Thyroid gland (tissue), 4 donors: ENCODE measurements around the gene MYL3. TPM values are rescaled to one million over a fixed set of nuclear protein-coding genes. Genes with fewer than 3 reads are reported as not detected.

Experiments
- DNase-seq, 2 donors: peaks; one replicate each; pipeline ENCODE4 v3.0.0-alpha.2; 2019
- H3K27ac ChIP-seq, 3 donors: fragments of 200-600 bp; sonication (generic); 1 replicate in 2 of 3; 2 replicates in 1 of 3; pipeline ENCODE4 v1.5.1; 2016 to 2019; ENCODE audit warnings: mild to moderate bottlenecking in 1 of 3, moderate library complexity in 1 of 3
- H3K27me3 ChIP-seq: fragments of 200-600 bp; sonication (generic); one replicate; pipeline ENCODE4 v1.5.1; 2019
- H3K36me3 ChIP-seq, 2 donors: fragments of 200-600 bp; sonication (generic); one replicate each; pipeline ENCODE4 v1.5.1; 2016 to 2019
- H3K4me1 ChIP-seq, 2 donors: fragments of 200-600 bp; sonication (generic); one replicate each; pipeline ENCODE4 v1.5.1; 2017 to 2019
- H3K4me3 ChIP-seq, 3 donors: fragments of 200-600 bp; sonication (generic); replicated peaks in 1 of 3; 1 replicate in 2 of 3; 2 replicates in 1 of 3; pipeline ENCODE4 v1.5.1; 2016; ENCODE audit warnings: mild to moderate bottlenecking in 1 of 3
- H3K9me3 ChIP-seq: fragments of 200-600 bp; sonication (generic); one replicate; pipeline ENCODE4 v1.5.1; 2017
- CTCF ChIP-seq, 6 experiments: fragments of 200-600 bp in 3 of 6; fragments of 450-650 bp in 3 of 6; sonication (generic) in 3 of 6; IDR thresholded peaks; one replicate each; pipeline ENCODE4 v1.5.1; 2016 to 2019; ENCODE audit warnings: antibody characterized with exemption in 6 of 6, mild to moderate bottlenecking in 2 of 6, inconsistent platforms in 1 of 6, moderate library complexity in 1 of 6
- POLR2A ChIP-seq, 2 donors: fragments of 450-650 bp; IDR thresholded peaks; one replicate each; pipeline ENCODE4 v1.6.1; 2017; ENCODE audit warnings: antibody characterized with exemption in 2 of 2, mild to moderate bottlenecking in 2 of 2, moderate library complexity in 1 of 2
- WGBS, 2 donors: methylation state at CpG; one replicate each; pipeline ENCODE4 v1.1.5; 2017; 5-methylcytosine and 5-hydroxymethylcytosine counted together
- intact Hi-C: fragments of 100-400 bp; cut with DNase I; formaldehyde crosslinking; loops from one replicate; pipeline ENCODE4 v1.15.1; 2023
- total RNA-seq, 4 donors: library from RNA; depleted of rRNA; stranded (reverse); fragments of >200 nt; gene quantifications; one replicate each; pipeline ENCODE4 v1.2.3, GENCODE V29; 2016

Gene MYL3
- total RNA-seq, 4 donors from 2014 or later, result 1.8 to 2.8 TPM; not detected in 2

GRCh38 chr3:46840491-46840890 lies 22.8 kb downstream of the MYL3 start:
- DNase-seq, result no peak
- TF ChIP-seq CTCF (IDR thresholded peaks at IDR 0.05) (no peak), POLR2A (IDR thresholded peaks at IDR 0.05) (no peak)
- H3K27ac ChIP-seq, result no peak overlapping the region
- peaks cover 0 to 8% of the 10 kb centered on the region in 2 donors for H3K4me1 ChIP-seq
- no peak overlapping the region for H3K4me3 ChIP-seq
- H3K9me3 ChIP-seq, result no peaks in the 10 kb centered on the region
- intact Hi-C loops, result no loop called here
- H3K27me3 ChIP-seq, result no peaks in the 10 kb centered on the region
- no peaks in the 10 kb centered on the region for H3K36me3 ChIP-seq
- WGBS, 2 donors, result 90 to 100% methylated on average over 1 of the region's 1 CpG

GRCh38 chr3:46838301-46838700 lies 24.9 kb downstream of the MYL3 start:
- no peak overlapping the region for H3K4me3 ChIP-seq
- no peak for TF ChIP-seq CTCF (IDR thresholded peaks at IDR 0.05)
- TF ChIP-seq POLR2A (IDR thresholded peaks at IDR 0.05), result no peak
- H3K27ac ChIP-seq, result no peak overlapping the region
- no peaks in the 10 kb centered on the region for H3K36me3 ChIP-seq
- no peak for DNase-seq
- H3K9me3 ChIP-seq, result no peaks in the 10 kb centered on the region
- intact Hi-C loops, result no loop called here
- WGBS, 2 donors, result 66 to 81% methylated on average over 2 of the region's 2 CpGs
- no peaks in the 10 kb centered on the region for H3K4me1 ChIP-seq
- H3K27me3 ChIP-seq, result no peaks in the 10 kb centered on the region

GRCh38 chr3:46835491-46835890 lies 27.8 kb downstream of the MYL3 start:
- intact Hi-C loops, result no loop called here

GRCh38 chr3:46835054-46835453 lies 28.2 kb downstream of the MYL3 start:
- no peak for DNase-seq
- intact Hi-C loops, result no loop called here
- Histone ChIP-seq H3K27me3 (no peaks in the 10 kb centered on the region), H3K9me3 (no peaks in the 10 kb centered on the region), H3K4me1 (no peaks in the 10 kb centered on the region), H3K4me3 (no peak overlapping the region), H3K36me3 (no peaks in the 10 kb centered on the region), H3K27ac (no peak overlapping the region)
- WGBS, 2 donors, result 92 to 94% methylated on average over 12 of the region's 12 CpGs
- no peak for TF ChIP-seq POLR2A (IDR thresholded peaks at IDR 0.05)
- TF ChIP-seq CTCF (IDR thresholded peaks at IDR 0.05), result no peak

More at GRCh38 chr3:46835491-46835890, 27.8 kb downstream of the MYL3 start:
- Histone ChIP-seq H3K27me3 (no peaks in the 10 kb centered on the region), H3K36me3 (no peaks in the 10 kb centered on the region), H3K9me3 (no peaks in the 10 kb centered on the region), H3K4me3 (no peak overlapping the region), H3K4me1 (no peaks in the 10 kb centered on the region), H3K27ac (no peak overlapping the region)
- 77 to 89% methylated on average over 4 of the region's 4 CpGs for WGBS, 2 donors
- DNase-seq, result no peak
- TF ChIP-seq POLR2A (IDR thresholded peaks at IDR 0.05), result no peak
- TF ChIP-seq CTCF (IDR thresholded peaks at IDR 0.05), result no peak

- no peaks in the 10 kb centered on the region for H3K9me3 ChIP-seq
- no peaks in the 10 kb centered on the region for H3K36me3 ChIP-seq
- no peak overlapping the region for H3K27ac ChIP-seq
- intact Hi-C loops, result no loop called here
- H3K27me3 ChIP-seq, result no peaks in the 10 kb centered on the region
- 96% methylated on average over 42 to 56 of the region's 65 CpGs for WGBS, 2 donors
- no peaks in the 10 kb centered on the region for H3K4me1 ChIP-seq
- no peak for DNase-seq
- H3K4me3 ChIP-seq, result no peak overlapping the region
- TF ChIP-seq CTCF (IDR thresholded peaks at IDR 0.05) (no peak), POLR2A (IDR thresholded peaks at IDR 0.05) (no peak)
These were observed 29.6 kb downstream of the MYL3 start for GRCh38 chr3:46833346-46834300.
